Measurements from ENCODE around the gene ZACN.
"Not testable (repeated sequence)": the region's sequence is repeated elsewhere in the genome, so short reads cannot be mapped to it uniquely, and the experiment has no call there.

ZACN gene

GRCh38 chr17:76053246-76054111 is 25.5 kb upstream of the ZACN start:
- DNase-seq (ENCODE audit: low read depth, low spot score), result no peak

GRCh38 chr17:76054112-76054476 is 24.9 kb upstream of the ZACN start:
- DNase-seq (ENCODE audit: low read depth, low spot score), result no peak

GRCh38 chr17:76056882-76057281 is 22.1 kb upstream of the ZACN start:
- DNase-seq (ENCODE audit: low read depth, low spot score), result no peak

- DNase-seq (ENCODE audit: low read depth, low spot score), result not testable (repeated sequence)
Measured at GRCh38 chr17:76058264-76058663, 20.7 kb upstream of the ZACN start.

GRCh38 chr17:76063875-76064546 is 15.0 kb upstream of the ZACN start:
- DNase-seq (ENCODE audit: low read depth, low spot score), result peak; percentile 20

GRCh38 chr17:76065775-76066174 is 13.2 kb upstream of the ZACN start:
- no peak for DNase-seq (ENCODE audit: low read depth, low spot score)

- no peak for DNase-seq (ENCODE audit: low read depth, low spot score)
Measured at GRCh38 chr17:76071531-76072147, 7.3 kb upstream of the ZACN start.

- DNase-seq (ENCODE audit: low read depth, low spot score), result peak; percentile 66
Measured at GRCh38 chr17:76072148-76072858, 6.7 kb upstream of the ZACN start, which contains the start of gene SRP68. Gene SRP68, minus strand, starts transcription at chr17:76072517. Its CDS starts 26 bp downstream, at chr17:76072491.

GRCh38 chr17:76074390-76075363 is 4.3 kb upstream of the ZACN start, which contains the start of gene GALR2:
Gene GALR2, plus strand, starts transcription at chr17:76074781. Its CDS starts 103 bp downstream, at chr17:76074884.
- DNase-seq (ENCODE audit: low read depth, low spot score), result no peak

- no peak for DNase-seq (ENCODE audit: low read depth, low spot score)
Measured at GRCh38 chr17:76075364-76076145, 3.4 kb upstream of the ZACN start.

- DNase-seq (ENCODE audit: low read depth, low spot score), result no peak
Measured at GRCh38 chr17:76076146-76076764, 2.7 kb upstream of the ZACN start.

GRCh38 chr17:76076765-76077583 is 2.0 kb upstream of the ZACN start:
- no peak for DNase-seq (ENCODE audit: low read depth, low spot score)

GRCh38 chr17:76077584-76078110 is 1.3 kb upstream of the ZACN start:
- DNase-seq (ENCODE audit: low read depth, low spot score), result no peak

- not testable (repeated sequence) for DNase-seq (ENCODE audit: low read depth, low spot score)
Measured at GRCh38 chr17:76078370-76078769, 612 bp upstream of the ZACN start.

GRCh38 chr17:76079535-76079955 is 563 bp downstream of the ZACN start:
- DNase-seq (ENCODE audit: low read depth, low spot score), result no peak

GRCh38 chr17:76079956-76080767 is 1.2 kb downstream of the ZACN start:
- no peak for DNase-seq (ENCODE audit: low read depth, low spot score)

GRCh38 chr17:76080768-76081287 is 1.8 kb downstream of the ZACN start:
- DNase-seq (ENCODE audit: low read depth, low spot score), result no peak
